Osteoblast (primary cell): ENCODE measurements around the gene NUP93. TPM values are rescaled to one million over a fixed set of nuclear protein-coding genes. Genes with fewer than 3 reads are reported as not detected.

ENCODE experiments used
- DNase-seq: peaks from one replicate; pipeline ENCODE4 v3.0.0; 2011; ENCODE audit warnings: low spot score, mixed read lengths; ENCODE audit not compliant: insufficient read length; ENCODE audit errors: missing footprints
- H2AFZ ChIP-seq: 2 replicates; pipeline ENCODE4 v1.6.0; 2011; ENCODE audit warnings: mild to moderate bottlenecking, low read length
- H3K27ac ChIP-seq: 2 replicates; pipeline ENCODE4 v1.5.1; 2011; ENCODE audit warnings: mild to moderate bottlenecking, low read depth, low read length, moderate library complexity
- H3K27me3 ChIP-seq: 2 replicates; pipeline ENCODE4 v1.6.0; 2012; ENCODE audit warnings: mild to moderate bottlenecking, control low read depth, inconsistent platforms, low read length, moderate library complexity; ENCODE audit not compliant: insufficient read depth
- H3K36me3 ChIP-seq: 2 replicates; pipeline ENCODE4 v1.5.1; 2011; ENCODE audit warnings: mild to moderate bottlenecking, low read length, control low read depth, moderate library complexity; ENCODE audit not compliant: insufficient read depth
- H3K4me1 ChIP-seq: 2 replicates; pipeline ENCODE4 v1.5.1; 2011; ENCODE audit warnings: mild to moderate bottlenecking, low read length, control low read depth, moderate library complexity; ENCODE audit not compliant: insufficient read depth
- H3K4me2 ChIP-seq: 2 replicates; pipeline ENCODE4 v1.6.0; 2011; ENCODE audit warnings: mild to moderate bottlenecking, low read length; ENCODE audit not compliant: insufficient read depth
- H3K4me3 ChIP-seq: fragments of 200-600 bp; sonication (generic); 3 replicates; pipeline ENCODE4 v1.5.1; 2012; ENCODE audit warnings: mild to moderate bottlenecking, low read length, inconsistent platforms; ENCODE audit not compliant: insufficient read depth
- H3K79me2 ChIP-seq: 2 replicates; pipeline ENCODE4 v1.6.0; 2012; ENCODE audit warnings: mild to moderate bottlenecking, low read length, control low read depth, inconsistent platforms; ENCODE audit not compliant: insufficient read depth
- H3K9me3 ChIP-seq: 2 replicates; pipeline ENCODE4 v1.5.1; 2011; ENCODE audit warnings: low read depth, low read length, control low read depth
- H4K20me1 ChIP-seq: 2 replicates; pipeline ENCODE4 v1.6.0; 2012; ENCODE audit warnings: mild to moderate bottlenecking, low read length, control low read depth; ENCODE audit not compliant: insufficient read depth
- total RNA-seq: library from RNA; depleted of rRNA; stranded (reverse); fragments of >200 nt; gene quantifications from 2 replicates; pipeline ENCODE4 v1.2.3, GENCODE V29; 2012
- TF ChIP-seq, protein P1 (sequence below): IDR thresholded peaks from 2 replicates; pipeline ENCODE4 v1.5.1; 2011; ENCODE audit warnings: mild to moderate bottlenecking, low read depth, low read length, moderate library complexity; ENCODE audit errors: extremely low read depth

NUP93 gene
- total RNA-seq, 1 donor, result 40.5 TPM

DNA sequence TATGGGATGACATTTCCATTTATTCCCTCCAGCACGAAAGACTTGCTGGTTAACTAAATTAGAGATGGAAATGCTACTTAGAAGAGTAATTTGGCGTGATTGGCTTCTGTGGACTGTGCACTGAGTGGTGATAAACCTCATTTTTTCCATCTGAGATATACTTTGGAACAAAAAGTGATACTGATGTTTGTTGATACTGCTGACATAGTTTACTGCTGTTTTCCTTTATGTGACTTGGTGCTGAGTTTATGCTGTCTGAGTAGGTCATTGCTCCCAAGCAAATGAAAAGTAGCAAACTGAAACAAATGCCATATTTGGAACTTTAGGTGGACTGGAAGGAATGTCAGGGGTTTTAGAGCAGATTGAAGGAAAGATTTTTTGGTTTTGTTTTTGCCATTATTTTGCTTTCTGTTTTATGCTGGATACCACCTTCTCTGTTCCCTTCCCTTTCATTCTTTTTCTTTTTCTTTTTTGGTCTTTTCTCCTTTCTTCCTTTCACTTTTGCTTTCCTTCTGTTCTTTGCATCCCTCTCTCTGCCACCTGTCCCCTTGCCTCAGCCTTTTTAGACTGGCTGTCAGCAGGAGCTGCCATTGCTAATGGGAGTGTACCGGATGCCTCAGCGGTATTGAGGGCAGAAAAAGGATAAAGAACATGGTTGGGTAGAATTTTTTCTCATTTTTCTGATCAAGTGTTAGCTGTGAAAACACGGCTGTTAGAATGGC lies 41.8 kb downstream of the NUP93 start:
- no peak overlapping the region for H3K4me3 ChIP-seq
- DNase-seq, result no peak
- H2AFZ ChIP-seq, result no peak overlapping the region
- H3K27ac ChIP-seq, result no peak overlapping the region
- no peaks in the 10 kb centered on the region for H3K36me3 ChIP-seq
- H3K27me3 ChIP-seq, result no peaks in the 10 kb centered on the region
- TF ChIP-seq, protein P1, sequence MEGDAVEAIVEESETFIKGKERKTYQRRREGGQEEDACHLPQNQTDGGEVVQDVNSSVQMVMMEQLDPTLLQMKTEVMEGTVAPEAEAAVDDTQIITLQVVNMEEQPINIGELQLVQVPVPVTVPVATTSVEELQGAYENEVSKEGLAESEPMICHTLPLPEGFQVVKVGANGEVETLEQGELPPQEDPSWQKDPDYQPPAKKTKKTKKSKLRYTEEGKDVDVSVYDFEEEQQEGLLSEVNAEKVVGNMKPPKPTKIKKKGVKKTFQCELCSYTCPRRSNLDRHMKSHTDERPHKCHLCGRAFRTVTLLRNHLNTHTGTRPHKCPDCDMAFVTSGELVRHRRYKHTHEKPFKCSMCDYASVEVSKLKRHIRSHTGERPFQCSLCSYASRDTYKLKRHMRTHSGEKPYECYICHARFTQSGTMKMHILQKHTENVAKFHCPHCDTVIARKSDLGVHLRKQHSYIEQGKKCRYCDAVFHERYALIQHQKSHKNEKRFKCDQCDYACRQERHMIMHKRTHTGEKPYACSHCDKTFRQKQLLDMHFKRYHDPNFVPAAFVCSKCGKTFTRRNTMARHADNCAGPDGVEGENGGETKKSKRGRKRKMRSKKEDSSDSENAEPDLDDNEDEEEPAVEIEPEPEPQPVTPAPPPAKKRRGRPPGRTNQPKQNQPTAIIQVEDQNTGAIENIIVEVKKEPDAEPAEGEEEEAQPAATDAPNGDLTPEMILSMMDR, result no peak
- H3K4me1 ChIP-seq, result no peaks in the 10 kb centered on the region
- H3K4me2 ChIP-seq, result peak overlapping the region; percentile 52
- H3K9me3 ChIP-seq, result no peaks in the 10 kb centered on the region
- peaks cover 40% of the 10 kb centered on the region for H3K79me2 ChIP-seq
- H4K20me1 ChIP-seq, result no peaks in the 10 kb centered on the region

GRCh38 chr16:56773532-56773931 lies 43.6 kb downstream of the NUP93 start:
- Histone ChIP-seq H3K27me3 (no peaks in the 10 kb centered on the region), H3K27ac (no peak overlapping the region), H4K20me1 (peaks cover 3% of the 10 kb centered on the region), H3K4me3 (no peak overlapping the region), H3K4me2 (no peak overlapping the region), H3K9me3 (no peaks in the 10 kb centered on the region), H2AFZ (no peak overlapping the region), H3K79me2 (peaks cover 48% of the 10 kb centered on the region), H3K36me3 (no peaks in the 10 kb centered on the region), H3K4me1 (no peaks in the 10 kb centered on the region)
- TF ChIP-seq, protein P1, result no peak
- no peak for DNase-seq

DNA sequence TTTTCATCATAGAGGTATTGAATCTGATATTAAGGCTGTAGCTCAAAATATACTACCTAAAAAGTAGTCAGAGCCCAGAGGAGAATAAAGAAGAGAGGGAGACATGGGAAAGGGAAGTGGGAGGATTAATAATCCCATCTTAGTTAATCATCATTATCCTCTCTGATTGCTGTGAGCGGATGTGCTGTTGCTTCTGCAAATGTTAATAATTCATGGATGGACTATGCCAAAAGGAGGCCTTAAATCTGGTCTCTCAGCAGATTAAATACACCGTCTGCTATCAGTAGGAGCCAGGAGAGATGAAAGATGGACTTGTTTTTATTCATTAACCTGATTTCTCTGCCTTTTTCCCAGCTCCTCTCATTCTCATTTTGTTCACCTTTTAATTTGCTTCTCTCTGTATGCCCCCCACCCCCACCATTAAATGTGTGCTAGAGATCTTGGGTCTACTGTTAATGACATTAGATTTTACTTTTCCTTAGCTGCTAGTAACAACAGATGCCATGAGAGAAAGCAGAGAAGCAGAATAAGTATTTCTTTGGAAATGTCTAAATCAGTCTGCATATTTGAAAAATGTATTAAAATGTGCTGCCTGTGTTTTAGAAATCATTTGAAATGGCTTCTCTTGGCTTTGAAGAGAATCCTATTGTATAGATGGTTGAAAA lies 44.2 kb downstream of the NUP93 start:
- peaks cover 3% of the 10 kb centered on the region for H4K20me1 ChIP-seq
- TF ChIP-seq, protein P1, result no peak

DNA sequence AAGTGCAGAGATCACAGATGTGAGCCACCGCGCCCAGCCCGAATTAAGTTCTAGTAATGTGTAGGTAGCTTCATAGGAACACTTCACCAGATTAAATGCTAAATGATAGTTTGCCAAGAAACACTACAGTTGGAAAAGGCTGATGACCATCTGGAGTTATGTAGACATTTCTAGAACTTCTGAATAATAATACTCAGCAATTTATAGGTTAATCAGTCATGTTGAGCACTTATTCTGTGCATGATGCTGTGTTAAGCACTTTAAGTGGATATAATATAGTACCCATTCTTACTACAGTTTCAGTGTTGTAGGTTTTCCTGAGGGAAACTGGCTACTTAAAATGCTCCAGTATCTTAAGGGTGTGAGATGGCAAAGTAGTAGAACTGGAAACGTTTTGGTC lies 45.2 kb downstream of the NUP93 start:
- no peaks in the 10 kb centered on the region for H3K36me3 ChIP-seq
- TF ChIP-seq, protein P1, result no peak
- H3K27ac ChIP-seq, result no peak overlapping the region
- no peaks in the 10 kb centered on the region for H3K27me3 ChIP-seq
- no peaks in the 10 kb centered on the region for H3K9me3 ChIP-seq
- H3K4me1 ChIP-seq, result no peaks in the 10 kb centered on the region
- H3K4me2 ChIP-seq, result no peak overlapping the region
- no peak overlapping the region for H3K4me3 ChIP-seq
- DNase-seq, result no peak
- H3K79me2 ChIP-seq, result peaks cover 51% of the 10 kb centered on the region
- peaks cover 3% of the 10 kb centered on the region for H4K20me1 ChIP-seq
- no peak overlapping the region for H2AFZ ChIP-seq

More for the DNA sequence above, 44.2 kb downstream of the NUP93 start:
- Histone ChIP-seq H3K4me2 (no peak overlapping the region), H3K9me3 (no peaks in the 10 kb centered on the region), H3K27me3 (no peaks in the 10 kb centered on the region), H3K4me3 (no peak overlapping the region), H2AFZ (no peak overlapping the region), H3K36me3 (no peaks in the 10 kb centered on the region), H3K4me1 (no peaks in the 10 kb centered on the region), H3K27ac (no peak overlapping the region), H3K79me2 (peaks cover 50% of the 10 kb centered on the region)
- DNase-seq, result no peak
